NT2/D1 (cell line): ENCODE measurements around the gene PCARE.

Source experiments
- SUZ12 ChIP-seq: IDR thresholded peaks from 2 replicates; pipeline ENCODE4 v1.6.1; 2011; ENCODE audit not compliant: insufficient read length, insufficient read depth; ENCODE audit errors: extremely low read depth
- YY1 ChIP-seq: IDR thresholded peaks from 2 replicates; pipeline ENCODE4 v1.6.1; 2011; ENCODE audit not compliant: insufficient read length, insufficient read depth

DNA sequence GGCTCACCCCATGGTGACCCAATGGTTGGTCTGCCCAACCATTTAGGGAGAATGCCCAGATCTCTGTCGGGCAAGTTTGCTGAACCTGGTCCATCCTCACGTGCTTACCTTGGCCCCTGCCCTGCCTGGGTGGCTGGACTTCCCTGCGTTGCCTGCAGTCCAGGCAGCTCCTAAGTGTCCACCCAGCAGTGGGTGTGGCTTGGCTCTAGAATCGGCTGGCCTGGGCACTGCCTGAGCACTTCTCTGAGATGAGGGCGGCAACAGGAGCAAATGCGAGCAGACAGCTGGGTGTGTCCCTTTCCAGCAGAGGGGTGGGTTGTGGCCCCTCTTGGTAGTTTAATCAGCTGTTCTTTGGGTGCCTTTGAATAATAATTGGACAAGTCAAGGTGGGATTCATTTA, 11.3 kb downstream of the PCARE start:
- TF ChIP-seq SUZ12 (no peak), YY1 (no peak)
